Measurements from ENCODE around the gene PHTF1. TPM values are rescaled to one million over a fixed set of nuclear protein-coding genes. Genes with fewer than 3 reads are reported as not detected.

Gene PHTF1
- total RNA-seq: 29.3 and 32.9 TPM in 2 replicates

DNA sequence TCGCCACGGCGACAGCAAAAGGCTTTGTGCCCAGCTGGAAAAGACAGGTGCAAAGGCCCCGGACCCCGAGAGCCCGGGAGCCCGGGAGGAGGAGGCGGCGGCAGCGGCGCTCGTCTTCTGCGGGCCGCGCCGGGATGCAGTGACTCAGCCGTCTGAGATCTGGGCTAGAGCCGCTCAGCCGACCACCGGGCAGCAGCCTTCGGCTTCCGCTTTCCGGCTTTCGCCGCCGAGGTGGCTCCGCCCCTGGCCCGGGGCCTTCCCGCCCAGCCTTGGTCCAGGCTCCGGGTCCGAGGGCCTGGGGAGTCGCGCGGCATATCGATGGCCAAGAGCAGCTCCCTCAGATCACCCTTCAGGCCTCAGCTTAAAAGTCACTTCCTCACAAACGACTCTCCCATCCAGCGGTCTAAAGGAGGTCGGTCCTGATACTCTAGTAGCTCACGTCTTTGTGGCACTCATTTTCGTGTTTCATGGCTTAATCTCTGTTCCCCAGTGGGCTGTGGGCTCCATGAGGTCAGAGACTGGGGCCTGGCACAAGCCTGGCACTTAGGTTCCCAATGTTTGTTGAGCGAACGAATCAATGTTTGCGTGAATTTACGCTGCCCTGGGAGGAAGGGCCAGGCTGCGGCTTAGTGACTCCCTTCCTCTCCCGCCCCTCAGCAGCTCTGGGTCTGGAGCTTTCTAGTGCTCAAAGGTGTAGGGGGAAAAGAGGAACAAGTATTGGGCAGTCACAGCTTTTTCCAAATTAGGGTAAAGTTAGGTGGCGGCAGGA lies at the start of gene PHTF1:
Gene PHTF1 (minus strand): TSS at position 154 of the 769 bp plus-strand sequence. CDS start 783 bp downstream, outside the sequence.

Other genes with a start within 250 kb of the PHTF1 start
- gene RSBN1, start 53.0 kb upstream of the PHTF1 start, total RNA-seq: 7.9 and 9.0 TPM in 2 replicates
- 0.28 and 0.55 TPM in 2 replicates for gene PTPN22, start 112.2 kb upstream of the PHTF1 start, total RNA-seq
- gene BCL2L15, start 128.1 kb upstream of the PHTF1 start, total RNA-seq: 0.09 and 0.14 TPM in 2 replicates
- gene AP4B1, start 145.3 kb upstream of the PHTF1 start, total RNA-seq: 11.7 and 12.4 TPM in 2 replicates
- 0.55 and 0.57 TPM in 2 replicates for gene DCLRE1B, start 145.8 kb upstream of the PHTF1 start, total RNA-seq
- gene HIPK1, start 169.8 kb upstream of the PHTF1 start, total RNA-seq: 16.2 and 17.7 TPM in 2 replicates
- 140 and 191 TPM in 2 replicates for gene OLFML3, start 220.0 kb upstream of the PHTF1 start, total RNA-seq

All from smooth muscle cell of bladder (primary cell).